DND-41 (cell line): ENCODE data around the gene SOCS1.

Source experiments
- ATAC-seq: fragments of 200-7000 bp; cut with Tn5 transposase; 3 replicates; pipeline ENCODE4 v1.9.1; 2021; ENCODE audit warnings: low read depth; ENCODE audit not compliant: insufficient read depth
- DNase-seq: peaks from one replicate; pipeline ENCODE4 v3.0.0-alpha.2; 2020
- H2AFZ ChIP-seq: 2 replicates; pipeline ENCODE4 v1.6.0; 2012; ENCODE audit warnings: low read depth, low read length
- H3K27ac ChIP-seq: 2 replicates; pipeline ENCODE4 v1.5.1; 2012; ENCODE audit warnings: low read length, inconsistent platforms
- H3K27me3 ChIP-seq: fragments of 200-600 bp; sonication (generic); 2 replicates; pipeline ENCODE4 v1.6.0; 2012; ENCODE audit warnings: low read length, mild to moderate bottlenecking, inconsistent platforms; ENCODE audit not compliant: insufficient read depth, poor library complexity
- H3K36me3 ChIP-seq: 2 replicates; pipeline ENCODE4 v1.5.1; 2012; ENCODE audit warnings: low read length, inconsistent platforms; ENCODE audit not compliant: insufficient read depth
- H3K4me1 ChIP-seq: 2 replicates; pipeline ENCODE4 v1.5.1; 2012; ENCODE audit warnings: mild to moderate bottlenecking, low read length; ENCODE audit not compliant: insufficient read depth
- H3K4me2 ChIP-seq: 2 replicates; pipeline ENCODE4 v1.6.0; 2012; ENCODE audit warnings: mild to moderate bottlenecking, moderate library complexity, low read length, inconsistent platforms; ENCODE audit not compliant: insufficient read depth
- H3K4me3 ChIP-seq, 2 experiments: fragments of 200-600 bp in 1 of 2; shearing (Covaris generic) in 1 of 2; 2 replicates each; pipeline ENCODE4 v1.5.1; 2012 to 2016; ENCODE audit warnings: inconsistent platforms in 2 of 2, low read length in 2 of 2, mild to moderate bottlenecking in 2 of 2, low read depth in 1 of 2, moderate library complexity in 1 of 2
- H3K79me2 ChIP-seq: 2 replicates; pipeline ENCODE4 v1.6.0; 2012; ENCODE audit warnings: low read length, inconsistent platforms; ENCODE audit not compliant: insufficient read depth
- H3K9ac ChIP-seq: 2 replicates; pipeline ENCODE4 v1.6.0; 2012; ENCODE audit warnings: low read depth, mild to moderate bottlenecking, inconsistent platforms, low read length, moderate library complexity
- H3K9me3 ChIP-seq: 2 replicates; pipeline ENCODE4 v1.5.1; 2012; ENCODE audit warnings: low read length, moderate library complexity, mild to moderate bottlenecking, inconsistent platforms; ENCODE audit not compliant: insufficient read depth, severe bottlenecking
- H4K20me1 ChIP-seq: 2 replicates; pipeline ENCODE4 v1.6.0; 2012; ENCODE audit warnings: low read length; ENCODE audit not compliant: insufficient read depth
- CTCF ChIP-seq: IDR thresholded peaks from 2 replicates; pipeline ENCODE4 v1.5.1; 2012; ENCODE audit warnings: borderline replicate concordance, low read length, moderate library complexity, mild to moderate bottlenecking; ENCODE audit not compliant: poor library complexity, severe bottlenecking; ENCODE audit errors: extremely low read depth
- EZH2 ChIP-seq: IDR thresholded peaks from 3 replicates; pipeline ENCODE4 v1.6.1; 2012; ENCODE audit warnings: borderline replicate concordance, low read depth, mild to moderate bottlenecking, moderate library complexity, low read length, inconsistent platforms; ENCODE audit not compliant: severe bottlenecking

Gene SOCS1

DNA sequence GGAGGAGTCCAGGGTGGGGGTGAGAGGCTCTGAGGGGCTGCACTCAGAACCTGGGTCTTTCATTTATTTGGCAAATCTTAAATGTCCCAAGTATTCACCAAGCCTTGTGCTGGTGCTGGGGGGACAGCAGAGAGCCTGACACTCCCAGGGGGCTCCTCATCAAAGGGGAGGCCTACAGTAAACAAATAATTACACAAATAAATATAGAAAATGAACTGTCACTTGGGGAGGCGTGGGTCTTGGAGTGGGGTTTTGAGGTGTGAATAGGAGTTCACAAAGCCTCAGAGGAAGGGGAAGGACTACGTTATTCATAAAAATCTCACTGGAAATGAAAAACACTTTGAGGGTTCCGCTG, 40.3 kb upstream of the SOCS1 start:
- DNase-seq: no peak
- H3K27me3 ChIP-seq: no peaks in the 10 kb centered on the region
- peaks cover 3% of the 10 kb centered on the region; the same call in 1 of the 2 replicates for H4K20me1 ChIP-seq
- TF ChIP-seq EZH2 (no peak), CTCF (no peak)
- H3K4me1 ChIP-seq: peaks cover 45% of the 10 kb centered on the region
- no peak overlapping the region for H2AFZ ChIP-seq
- H3K79me2 ChIP-seq: no peaks in the 10 kb centered on the region
- H3K4me3 ChIP-seq: no peak overlapping the region
- peak overlapping the region; percentile 58; the same call in 1 of the 2 replicates for H3K4me2 ChIP-seq
- no peaks in the 10 kb centered on the region for H3K36me3 ChIP-seq
- H3K9ac ChIP-seq: no peak overlapping the region
- no peaks in the 10 kb centered on the region for H3K9me3 ChIP-seq
- no peak for ATAC-seq
- H3K27ac ChIP-seq: 0 out of 2 replicates have a peak overlapping the region, but pooled peaks have one; percentile 9

DNA sequence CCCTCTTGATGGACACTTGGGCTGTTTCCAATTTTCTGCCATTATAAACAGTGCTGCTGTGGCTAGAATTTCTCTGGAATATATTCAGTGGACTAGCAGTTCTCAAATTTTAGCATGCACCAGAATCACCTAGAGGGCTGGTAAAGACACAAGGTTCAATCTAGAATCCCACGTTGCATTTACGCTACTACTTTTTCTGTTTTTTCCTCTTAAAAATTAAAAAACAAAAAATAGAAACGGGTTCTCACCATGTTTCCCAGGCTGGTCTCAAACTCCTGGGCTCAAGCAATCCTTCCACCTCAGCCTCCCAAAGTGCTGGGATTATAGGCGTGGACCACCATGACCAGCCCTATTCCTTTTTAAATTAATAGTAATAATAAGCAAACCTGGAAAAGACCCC, 39.7 kb upstream of the SOCS1 start:
- no peak overlapping the region for H2AFZ ChIP-seq
- no peaks in the 10 kb centered on the region for H3K27me3 ChIP-seq
- H3K4me3 ChIP-seq: no peak overlapping the region
- H3K9ac ChIP-seq: no peak overlapping the region
- DNase-seq (no peak), ATAC-seq (no peak)
- H3K4me2 ChIP-seq: no peak overlapping the region
- H3K4me1 ChIP-seq: peaks cover 45% of the 10 kb centered on the region
- no peaks in the 10 kb centered on the region for H3K9me3 ChIP-seq
- peaks cover 3% of the 10 kb centered on the region; the same call in 1 of the 2 replicates for H4K20me1 ChIP-seq
- no peaks in the 10 kb centered on the region for H3K36me3 ChIP-seq
- H3K79me2 ChIP-seq: no peaks in the 10 kb centered on the region
- TF ChIP-seq EZH2 (no peak), CTCF (no peak)
- no peak overlapping the region for H3K27ac ChIP-seq

DNA sequence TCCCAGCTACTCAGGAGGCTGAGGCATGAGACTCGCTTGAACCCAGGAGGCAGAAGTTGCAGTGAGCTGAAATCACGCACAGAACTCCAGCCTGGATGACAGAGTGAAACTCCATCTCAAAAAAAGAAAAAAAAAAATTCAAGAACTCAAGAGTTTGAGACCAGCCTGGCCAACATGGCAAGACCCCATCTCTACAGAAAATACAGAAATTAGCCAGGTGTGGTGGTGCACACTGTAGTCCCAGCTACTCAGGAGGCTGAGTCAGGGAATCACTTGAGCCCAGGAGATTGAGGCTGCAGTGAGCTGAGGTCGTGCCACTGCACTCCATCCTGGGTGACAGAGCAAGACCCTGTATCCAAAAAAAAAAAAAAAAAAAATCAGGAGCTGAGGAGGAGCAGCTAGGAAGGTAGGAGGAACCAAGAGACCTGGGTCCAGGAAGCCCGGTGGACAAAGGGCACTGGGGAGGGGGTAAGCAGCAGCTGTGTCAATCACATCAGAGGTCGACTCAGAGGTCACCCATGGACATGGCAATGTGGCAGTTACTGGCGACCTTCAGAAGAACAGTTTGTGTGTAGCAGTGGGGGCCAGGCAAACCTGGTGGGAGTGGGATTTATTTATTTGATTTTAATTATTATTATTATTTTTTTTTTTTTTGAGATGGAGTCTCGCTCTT, 36.2 kb upstream of the SOCS1 start:
- no peak overlapping the region for H3K27ac ChIP-seq
- no peaks in the 10 kb centered on the region for H3K79me2 ChIP-seq
- ATAC-seq: no peak
- H4K20me1 ChIP-seq: peaks cover 3% of the 10 kb centered on the region; the same call in 1 of the 2 replicates
- H3K9ac ChIP-seq: no peak overlapping the region
- no peaks in the 10 kb centered on the region for H3K27me3 ChIP-seq
- no peaks in the 10 kb centered on the region for H3K9me3 ChIP-seq
- H3K4me1 ChIP-seq: peaks cover 14% of the 10 kb centered on the region
- H2AFZ ChIP-seq: no peak overlapping the region
- TF ChIP-seq EZH2 (no peak), CTCF (no peak)
- no peaks in the 10 kb centered on the region for H3K36me3 ChIP-seq
- H3K4me2 ChIP-seq: no peak overlapping the region
- no peak overlapping the region for H3K4me3 ChIP-seq
- DNase-seq: no peak

- no peaks in the 10 kb centered on the region for H3K9me3 ChIP-seq
- no peak overlapping the region for H3K4me2 ChIP-seq
- TF ChIP-seq CTCF (no peak), EZH2 (no peak)
- no peaks in the 10 kb centered on the region for H4K20me1 ChIP-seq
- no peaks in the 10 kb centered on the region for H3K27me3 ChIP-seq
- H3K4me3 ChIP-seq: no peak overlapping the region
- H3K4me1 ChIP-seq: peaks cover 4% of the 10 kb centered on the region
- H2AFZ ChIP-seq: no peak overlapping the region
- ATAC-seq (no peak), DNase-seq (no peak)
- no peak overlapping the region for H3K9ac ChIP-seq
- no peak overlapping the region for H3K27ac ChIP-seq
- no peaks in the 10 kb centered on the region for H3K36me3 ChIP-seq
- no peaks in the 10 kb centered on the region for H3K79me2 ChIP-seq
These were observed 35.2 kb upstream of the SOCS1 start for GRCh38 chr16:11291091-11291703.
